Measurements from ENCODE around the gene CNTN5.

DNA sequence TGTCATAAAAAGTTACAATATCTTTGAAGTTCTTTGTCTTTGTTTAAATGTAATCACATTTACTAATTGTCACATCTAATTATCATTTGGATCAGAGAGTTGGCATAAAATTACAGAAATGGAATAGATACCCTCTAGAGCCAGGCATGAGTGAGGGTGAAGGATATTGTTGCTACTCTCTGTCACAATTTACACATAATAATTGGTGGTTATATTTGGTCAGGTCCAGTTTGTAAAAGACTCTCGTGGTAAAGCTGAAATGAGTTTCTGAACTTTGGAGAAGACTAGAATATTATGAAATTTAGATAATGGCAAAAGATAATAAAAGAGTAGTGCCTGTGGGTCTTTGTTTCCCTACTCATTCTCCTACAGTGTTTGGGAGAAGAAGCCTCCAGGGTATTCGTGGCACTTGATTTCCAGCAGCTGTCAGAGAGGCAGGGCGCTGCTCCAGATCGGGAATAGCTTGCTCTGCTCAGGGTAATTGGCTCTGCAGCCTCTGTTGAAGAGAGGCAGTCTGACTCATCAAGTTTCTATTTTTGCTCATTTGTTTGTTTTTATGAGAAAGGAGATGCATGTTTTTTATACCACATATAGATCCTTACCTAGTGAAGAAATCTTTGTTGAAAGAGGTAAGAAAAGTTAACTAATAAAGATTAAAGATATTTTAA is 349.9 kb downstream of the CNTN5 start:
- TF ChIP-seq ZC3H10 (CRISPR knock-in tag; IDR thresholded peaks at IDR 0.05) (no peak), SNAI2 (CRISPR knock-in tag; IDR thresholded peaks at IDR 0.05) (no peak), PATZ1 (CRISPR knock-in tag; IDR thresholded peaks at IDR 0.05; ENCODE audit: borderline replicate concordance) (no peak)
- TF ChIP-seq, protein P1, sequence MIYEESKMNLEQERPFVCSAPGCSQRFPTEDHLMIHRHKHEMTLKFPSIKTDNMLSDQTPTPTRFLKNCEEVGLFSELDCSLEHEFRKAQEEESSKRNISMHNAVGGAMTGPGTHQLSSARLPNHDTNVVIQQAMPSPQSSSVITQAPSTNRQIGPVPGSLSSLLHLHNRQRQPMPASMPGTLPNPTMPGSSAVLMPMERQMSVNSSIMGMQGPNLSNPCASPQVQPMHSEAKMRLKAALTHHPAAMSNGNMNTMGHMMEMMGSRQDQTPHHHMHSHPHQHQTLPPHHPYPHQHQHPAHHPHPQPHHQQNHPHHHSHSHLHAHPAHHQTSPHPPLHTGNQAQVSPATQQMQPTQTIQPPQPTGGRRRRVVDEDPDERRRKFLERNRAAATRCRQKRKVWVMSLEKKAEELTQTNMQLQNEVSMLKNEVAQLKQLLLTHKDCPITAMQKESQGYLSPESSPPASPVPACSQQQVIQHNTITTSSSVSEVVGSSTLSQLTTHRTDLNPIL (CRISPR knock-in tag; IDR thresholded peaks at IDR 0.05; ENCODE audit: low read depth), result no peak

All from SK-N-SH treated with all-trans-retinoic acid at 6 μM for 48 hours (cell line).